Bronchus fibroblast of lung (primary cell): ENCODE measurements around the gene SLC39A8. TPM values are rescaled to one million over a fixed set of nuclear protein-coding genes. Genes with fewer than 3 reads are reported as not detected.

Experiments
- total RNA-seq: library from RNA; depleted of rRNA; stranded (reverse); fragments of >200 nt; gene quantifications from 2 replicates; pipeline ENCODE4 v1.2.3, GENCODE V29; 2015

Gene SLC39A8
- total RNA-seq = 2.4 and 4.0 TPM in 2 replicates

GRCh38 chr4:102344954-102345794, at the start of gene SLC39A8:
Gene SLC39A8 (minus strand): TSS chr4:102345482. CDS start chr4:102344662, 820 bp downstream.

Other genes with a start within 250 kb of the SLC39A8 start
- 18.3 and 18.7 TPM in 2 replicates for gene NFKB1, start 155.9 kb upstream of the SLC39A8 start, total RNA-seq